GM13976 (cell line): ENCODE data around the gene ABCD1.
"Not testable (repeated sequence)": the region's sequence is repeated elsewhere in the genome, so short reads cannot be mapped to it uniquely, and the experiment has no call there.

Source experiments
- DNase-seq: peaks from one replicate; pipeline ENCODE4 v3.0.0; 2012; ENCODE audit warnings: low spot score
- CTCF ChIP-seq: IDR thresholded peaks from 2 replicates; pipeline ENCODE4 v1.5.1; 2012; ENCODE audit warnings: borderline replicate concordance, mild to moderate bottlenecking; ENCODE audit not compliant: insufficient read depth; ENCODE audit errors: extremely low read depth, missing control alignments, control extremely low read depth
- in situ Hi-C: fragments of 300-500 bp; cut with MboI; formaldehyde crosslinking; loops from one replicate; pipeline ENCODE4 v1.12.0; 2022; ENCODE audit warnings: low sequenced_read_pairs, mixed read lengths, inconsistent platforms; ENCODE audit not compliant: unreplicated experiment

Gene ABCD1

DNA sequence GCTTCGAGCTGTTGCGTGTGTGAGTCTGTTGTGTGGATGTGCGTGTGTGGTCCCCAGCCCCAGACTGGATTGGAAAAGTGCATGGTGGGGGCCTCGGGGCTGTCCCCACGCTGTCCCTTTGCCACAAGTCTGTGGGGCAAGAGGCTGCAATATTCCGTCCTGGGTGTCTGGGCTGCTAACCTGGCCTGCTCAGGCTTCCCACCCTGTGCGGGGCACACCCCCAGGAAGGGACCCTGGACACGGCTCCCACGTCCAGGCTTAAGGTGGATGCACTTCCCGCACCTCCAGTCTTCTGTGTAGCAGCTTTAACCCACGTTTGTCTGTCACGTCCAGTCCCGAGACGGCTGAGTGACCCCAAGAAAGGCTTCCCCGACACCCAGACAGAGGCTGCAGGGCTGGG, 28.6 kb upstream of the ABCD1 start:
- TF ChIP-seq CTCF: no peak
- no peak for DNase-seq
- in situ Hi-C loops: no loop called here

GRCh38 chrX:153696538-153696937, 28.1 kb upstream of the ABCD1 start:
- DNase-seq, in situ Hi-C loops: not testable (repeated sequence)

GRCh38 chrX:153696986-153697722, 27.5 kb upstream of the ABCD1 start:
- DNase-seq, in situ Hi-C loops: not testable (repeated sequence)

GRCh38 chrX:153697924-153698865, 26.5 kb upstream of the ABCD1 start:
- in situ Hi-C loops: no loop called here
- no peak for TF ChIP-seq CTCF
- DNase-seq: no peak

- in situ Hi-C loops, DNase-seq: not testable (repeated sequence)
Measured at GRCh38 chrX:153699210-153699783, 25.4 kb upstream of the ABCD1 start.

GRCh38 chrX:153699784-153700371, 24.8 kb upstream of the ABCD1 start:
- in situ Hi-C loops, DNase-seq: not testable (repeated sequence)

- no peak for DNase-seq
- TF ChIP-seq CTCF: no peak
- in situ Hi-C loops: no loop called here
Measured at GRCh38 chrX:153700376-153700945, 24.2 kb upstream of the ABCD1 start.

DNA sequence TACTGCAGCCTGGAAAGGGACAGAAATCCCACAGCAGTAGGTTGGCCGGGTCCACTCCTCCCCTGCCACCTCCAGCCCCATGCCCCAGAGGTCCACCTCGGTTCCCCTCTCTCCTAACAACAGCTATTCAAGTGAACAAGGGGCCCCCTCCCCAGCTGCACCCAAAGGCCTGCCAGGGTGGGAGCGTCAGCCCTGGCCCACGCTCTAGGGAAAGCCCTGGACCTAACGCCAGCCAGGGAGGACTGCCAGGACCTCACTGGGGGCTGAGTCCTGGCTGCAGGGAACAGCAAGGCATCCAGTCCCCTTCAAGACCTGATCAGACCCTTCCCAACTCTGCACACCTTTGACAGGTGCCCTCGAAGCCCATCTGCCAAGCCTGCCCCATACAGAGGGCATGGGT, 23.7 kb upstream of the ABCD1 start:
- in situ Hi-C loops: no loop called here
- DNase-seq: no peak
- no peak for TF ChIP-seq CTCF
